ENCODE data around the gene OSBPL9.
"Not testable (repeated sequence)": the region's sequence is repeated elsewhere in the genome, so short reads cannot be mapped to it uniquely, and the experiment has no call there.

The OSBPL9 gene

DNA sequence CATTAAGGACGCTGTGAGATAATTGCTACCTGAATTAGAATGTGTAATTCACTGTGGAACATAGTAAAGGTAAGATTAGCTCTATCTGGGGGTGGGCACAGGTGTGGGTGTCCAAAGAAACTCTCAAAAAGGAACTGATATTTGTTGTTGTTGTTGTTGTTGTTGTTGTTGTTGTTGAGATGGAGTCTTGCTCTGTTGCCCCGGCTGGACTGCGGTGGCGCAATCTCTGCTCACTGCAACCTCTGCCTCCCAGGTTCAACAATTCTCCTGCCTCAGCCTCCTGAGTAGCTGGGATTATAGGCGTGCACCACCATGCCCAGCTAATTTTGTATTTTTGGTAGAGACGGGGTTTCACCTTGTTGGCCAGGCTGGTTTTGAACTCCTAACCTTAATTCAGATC lies 6.8 kb upstream of the OSBPL9 start:
- not testable (repeated sequence) for DNase-seq

- DNase-seq: no peak
Measured at GRCh38 chr1:51610637-51611036, 6.3 kb upstream of the OSBPL9 start.

DNA sequence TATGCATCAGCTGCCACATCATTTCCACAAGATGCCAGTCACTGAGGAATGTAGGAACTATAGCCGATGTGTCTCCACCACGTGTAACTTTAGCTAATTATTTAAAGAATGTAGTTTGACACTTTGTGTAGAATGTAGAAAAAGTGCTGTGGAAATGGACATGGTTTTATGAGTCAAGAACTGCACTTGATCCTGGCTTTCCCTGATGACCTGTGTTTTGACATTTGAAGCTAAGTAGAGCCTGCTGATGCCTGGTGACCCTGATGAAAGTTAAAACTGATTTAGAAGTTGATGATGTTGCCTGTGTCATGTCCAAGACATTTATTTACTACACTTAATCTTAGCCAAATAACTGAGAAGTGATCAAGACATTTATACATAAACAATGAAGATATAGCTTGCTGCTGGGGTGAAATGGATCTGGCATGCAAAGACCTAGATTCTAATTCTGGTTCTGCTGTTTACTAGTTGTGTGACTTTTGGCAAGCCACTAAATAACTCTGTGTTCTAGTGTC lies 4.4 kb upstream of the OSBPL9 start:
- no peak for DNase-seq

- no peak for DNase-seq
Measured at GRCh38 chr1:51615780-51616291, 1.1 kb upstream of the OSBPL9 start.

GRCh38 chr1:51616490-51616889 lies 402 bp upstream of the OSBPL9 start:
- DNase-seq: no peak

- DNase-seq: no peak
Measured at GRCh38 chr1:51618715-51619114, 1.8 kb downstream of the OSBPL9 start.

DNA sequence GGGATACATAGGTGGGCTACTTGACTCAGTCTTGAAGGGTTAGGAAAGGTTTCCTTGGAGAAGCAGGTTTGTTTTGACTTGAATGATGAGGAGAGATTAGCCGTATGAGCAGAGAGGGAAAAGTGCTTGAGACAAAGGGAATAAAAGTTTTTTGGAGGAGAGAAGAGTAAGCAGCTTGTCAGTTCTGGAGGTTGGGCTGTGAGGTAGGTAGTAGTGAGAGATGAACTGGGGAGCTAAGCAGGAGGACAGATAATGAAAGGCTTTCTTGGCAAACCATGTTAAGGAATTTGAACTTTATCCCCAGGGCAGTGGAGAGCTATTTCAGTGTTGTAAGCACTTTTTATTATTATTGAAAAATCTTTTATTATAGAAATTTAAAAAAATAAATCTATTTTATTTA lies 3.6 kb downstream of the OSBPL9 start:
- no peak for DNase-seq

GRCh38 chr1:51621161-51621560 lies 4.3 kb downstream of the OSBPL9 start:
- DNase-seq: no peak

DNA sequence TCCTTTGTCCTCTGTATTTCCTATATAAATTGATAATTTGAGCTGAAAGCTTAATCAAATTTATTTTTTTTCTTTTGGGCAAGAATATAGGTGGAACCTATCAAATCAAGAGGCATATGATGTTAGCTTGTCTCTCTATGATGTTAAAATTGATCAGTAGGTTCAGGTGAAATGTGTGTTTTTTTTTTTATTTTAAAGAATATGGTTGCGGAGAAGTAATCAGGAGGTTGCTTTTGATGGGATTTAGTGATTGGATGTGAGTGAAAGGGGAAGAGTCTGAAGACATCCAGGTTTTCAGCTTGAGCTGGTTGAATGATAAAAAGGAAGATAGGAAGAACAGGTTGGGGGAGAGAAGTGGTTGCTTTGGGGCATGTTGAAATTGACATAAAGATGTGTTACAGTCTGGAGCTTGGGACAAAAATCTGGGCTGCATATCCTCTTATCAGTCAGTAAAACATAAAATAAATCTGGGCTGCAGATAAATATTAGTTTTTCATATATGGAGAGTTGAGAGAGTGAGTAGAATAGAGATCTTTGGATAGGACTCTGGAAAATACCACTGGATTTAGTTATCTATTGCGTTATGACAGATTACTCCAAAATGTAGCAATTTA lies 5.1 kb downstream of the OSBPL9 start:
- no peak for DNase-seq

- no peak for DNase-seq
Measured at GRCh38 chr1:51622455-51622913, 5.6 kb downstream of the OSBPL9 start.

- no peak for DNase-seq
Measured at GRCh38 chr1:51623025-51623424, 6.1 kb downstream of the OSBPL9 start.

GRCh38 chr1:51623450-51623849 lies 6.6 kb downstream of the OSBPL9 start:
- DNase-seq: no peak

- no peak for DNase-seq
Measured at GRCh38 chr1:51624855-51625254, 8.0 kb downstream of the OSBPL9 start.

GRCh38 chr1:51627672-51628071 lies 10.8 kb downstream of the OSBPL9 start:
- peak; percentile 60 for DNase-seq

- no peak for DNase-seq
Measured at GRCh38 chr1:51628715-51629590, 12.1 kb downstream of the OSBPL9 start.

DNA sequence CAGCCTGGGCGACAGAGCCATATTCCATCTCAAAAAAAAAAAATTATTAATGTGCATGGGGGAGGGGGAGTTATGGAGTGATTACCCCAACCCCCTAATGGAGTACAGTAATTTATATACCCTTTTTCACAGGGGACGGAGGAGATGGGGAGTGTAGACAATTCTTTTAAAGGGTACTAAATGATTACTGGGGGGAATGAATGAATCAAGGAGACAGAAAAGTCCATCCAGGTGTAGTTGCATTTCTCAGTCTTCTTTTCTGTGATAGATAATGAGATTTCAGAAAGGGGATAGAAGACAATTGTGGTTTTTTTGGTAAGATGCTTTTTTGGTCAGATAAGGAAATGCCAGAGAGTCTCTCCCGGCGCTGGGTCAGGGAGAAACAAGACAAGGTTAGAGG lies 13.0 kb downstream of the OSBPL9 start:
- no peak for DNase-seq

- DNase-seq: no peak
Measured at GRCh38 chr1:51630393-51630792, 13.5 kb downstream of the OSBPL9 start.

DNA sequence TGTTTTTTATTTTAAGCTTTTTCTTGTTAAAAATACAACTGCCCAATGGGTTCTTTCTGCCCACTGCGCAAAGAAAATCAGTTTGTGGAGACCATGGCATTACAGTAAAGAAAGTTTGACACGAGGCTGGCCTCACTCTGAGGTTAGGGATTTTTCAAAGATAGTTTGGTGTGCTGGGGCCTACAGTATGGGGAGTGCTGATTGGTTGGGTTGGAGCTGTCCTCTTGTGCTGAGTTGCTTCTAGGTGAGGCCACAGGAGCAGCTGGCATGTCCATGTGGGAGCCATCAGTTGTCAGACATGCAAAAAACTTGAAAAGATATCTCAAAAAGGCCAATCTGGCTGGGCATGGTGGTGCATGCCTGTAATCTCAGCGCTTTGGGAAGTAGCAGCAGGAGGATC lies 14.0 kb downstream of the OSBPL9 start:
- DNase-seq: no peak

GRCh38 chr1:51631747-51632146 lies 14.9 kb downstream of the OSBPL9 start:
- DNase-seq: no peak

GRCh38 chr1:51634618-51635017 lies 17.7 kb downstream of the OSBPL9 start:
- DNase-seq: no peak

DNA sequence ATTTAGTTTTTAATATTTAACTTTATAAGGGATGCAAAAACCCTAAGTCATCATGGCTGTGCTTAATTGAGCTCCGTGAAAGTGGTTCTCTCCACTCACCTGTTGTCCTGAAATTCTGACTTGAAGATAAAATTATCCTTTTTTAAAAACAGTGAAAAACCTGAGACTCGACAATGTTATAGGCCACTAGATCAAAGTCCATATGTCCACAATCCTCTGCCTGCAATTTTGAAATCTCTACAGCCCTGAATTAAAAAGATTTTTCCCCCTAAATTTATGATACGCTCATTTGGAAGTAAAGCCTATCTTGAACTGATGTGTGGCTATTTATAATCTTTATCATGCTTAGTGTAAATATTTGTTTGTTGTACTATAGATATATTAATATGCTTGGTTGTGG lies 18.7 kb downstream of the OSBPL9 start:
- no peak for DNase-seq

DNA sequence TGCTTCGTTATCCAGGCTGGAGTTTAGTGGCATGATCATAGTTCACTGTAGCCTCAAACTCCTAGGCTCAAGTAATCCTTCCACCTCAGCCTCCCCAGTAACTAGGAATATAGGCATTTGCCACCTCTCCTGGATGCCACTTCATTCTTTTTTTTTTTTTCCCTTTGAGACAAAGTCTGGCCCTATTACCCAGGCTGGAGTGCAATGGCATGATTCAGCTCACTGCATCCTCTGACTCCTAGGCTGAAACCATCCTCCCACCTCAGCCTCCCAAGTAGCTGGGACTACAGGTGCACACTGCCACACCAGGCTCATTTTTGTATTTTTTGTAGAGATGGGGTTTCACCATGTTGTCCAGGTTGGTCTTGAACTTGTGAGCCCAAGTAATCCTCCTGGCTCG lies 19.3 kb downstream of the OSBPL9 start:
- no peak for DNase-seq

GRCh38 chr1:51636764-51637522 lies 20.1 kb downstream of the OSBPL9 start:
- DNase-seq: no peak
